Measurements from ENCODE around the gene C2orf81. TPM values are rescaled to one million over a fixed set of nuclear protein-coding genes. Genes with fewer than 3 reads are reported as not detected.

The C2orf81 gene
- total RNA-seq, 4 donors from 2014 or later, result 0.88 to 1.4 TPM; not detected in 2

DNA sequence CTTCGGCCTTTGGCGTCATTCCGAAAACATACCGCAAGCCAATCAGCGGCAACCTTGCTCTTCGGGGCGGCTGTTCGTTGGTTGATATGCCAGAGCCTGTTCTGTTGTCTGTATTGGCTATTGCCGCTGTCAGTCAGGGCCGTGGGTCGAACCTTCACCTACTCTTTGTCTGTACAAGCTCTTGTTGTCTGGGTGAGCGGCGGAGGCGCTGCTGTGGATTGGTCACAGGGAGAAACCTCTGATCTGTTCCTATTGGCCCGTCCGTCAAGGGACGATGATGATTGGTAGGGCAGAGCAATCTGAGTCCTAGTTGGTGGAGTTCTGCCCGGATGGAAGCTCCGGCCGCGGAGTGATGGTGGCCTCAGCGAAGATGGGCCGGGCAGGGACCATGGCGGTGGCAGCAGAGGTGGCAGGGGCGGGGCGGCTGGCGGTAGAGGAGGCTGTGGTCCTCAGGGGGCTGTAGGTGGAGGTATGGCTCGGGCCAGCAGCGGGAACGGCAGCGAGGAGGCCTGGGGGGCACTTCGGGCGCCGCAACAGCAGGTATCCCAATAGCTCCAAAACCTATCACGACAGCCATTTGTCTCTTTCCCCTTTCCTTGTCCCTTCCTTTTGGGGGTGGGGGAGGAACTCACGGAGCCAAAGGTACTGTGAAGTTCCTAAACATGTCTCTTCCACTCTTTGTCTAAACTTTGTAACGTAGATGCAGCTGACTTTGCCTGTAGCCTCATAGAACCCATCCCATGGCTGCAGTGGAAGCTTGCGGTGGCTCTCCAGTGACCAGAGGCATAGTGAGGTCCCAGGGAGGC, 36.9 kb upstream of the C2orf81 start, which contains the start of gene WBP1:
TSS of gene WBP1 (plus strand) at position 307 of the 806 bp plus-strand sequence. CDS start at position 472, 165 bp downstream.
- TF ChIP-seq, protein P1, sequence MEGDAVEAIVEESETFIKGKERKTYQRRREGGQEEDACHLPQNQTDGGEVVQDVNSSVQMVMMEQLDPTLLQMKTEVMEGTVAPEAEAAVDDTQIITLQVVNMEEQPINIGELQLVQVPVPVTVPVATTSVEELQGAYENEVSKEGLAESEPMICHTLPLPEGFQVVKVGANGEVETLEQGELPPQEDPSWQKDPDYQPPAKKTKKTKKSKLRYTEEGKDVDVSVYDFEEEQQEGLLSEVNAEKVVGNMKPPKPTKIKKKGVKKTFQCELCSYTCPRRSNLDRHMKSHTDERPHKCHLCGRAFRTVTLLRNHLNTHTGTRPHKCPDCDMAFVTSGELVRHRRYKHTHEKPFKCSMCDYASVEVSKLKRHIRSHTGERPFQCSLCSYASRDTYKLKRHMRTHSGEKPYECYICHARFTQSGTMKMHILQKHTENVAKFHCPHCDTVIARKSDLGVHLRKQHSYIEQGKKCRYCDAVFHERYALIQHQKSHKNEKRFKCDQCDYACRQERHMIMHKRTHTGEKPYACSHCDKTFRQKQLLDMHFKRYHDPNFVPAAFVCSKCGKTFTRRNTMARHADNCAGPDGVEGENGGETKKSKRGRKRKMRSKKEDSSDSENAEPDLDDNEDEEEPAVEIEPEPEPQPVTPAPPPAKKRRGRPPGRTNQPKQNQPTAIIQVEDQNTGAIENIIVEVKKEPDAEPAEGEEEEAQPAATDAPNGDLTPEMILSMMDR (IDR thresholded peaks at IDR 0.05; ENCODE audit: low read depth), result no peak

DNA sequence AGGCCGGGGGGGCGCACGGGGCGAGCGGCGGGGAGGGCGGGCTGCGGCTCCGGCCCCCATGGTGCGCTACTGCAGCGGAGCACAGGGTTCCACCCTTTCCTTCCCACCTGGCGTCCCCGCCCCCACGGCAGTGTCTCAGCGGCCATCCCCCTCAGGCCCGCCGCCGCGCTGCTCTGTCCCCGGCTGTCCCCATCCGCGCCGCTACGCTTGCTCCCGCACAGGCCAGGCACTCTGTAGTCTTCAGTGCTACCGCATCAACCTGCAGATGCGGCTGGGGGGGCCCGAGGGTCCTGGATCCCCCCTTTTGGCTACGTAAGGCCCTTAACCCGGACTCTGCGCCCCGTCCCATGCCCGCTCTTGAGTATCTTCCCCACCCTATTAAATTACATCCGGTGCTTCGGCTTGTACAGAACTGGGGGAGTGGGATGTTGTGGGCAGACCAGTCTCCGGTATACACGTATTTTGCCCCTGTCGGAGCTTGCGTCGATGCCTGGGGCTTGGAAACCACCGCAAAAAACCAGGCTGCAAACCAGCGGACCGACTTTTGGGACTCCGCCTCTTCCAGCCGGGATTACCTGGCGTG, 36.2 kb upstream of the C2orf81 start:
- TF ChIP-seq, protein P1 (IDR thresholded peaks at IDR 0.05; ENCODE audit: low read depth), result no peak

DNA sequence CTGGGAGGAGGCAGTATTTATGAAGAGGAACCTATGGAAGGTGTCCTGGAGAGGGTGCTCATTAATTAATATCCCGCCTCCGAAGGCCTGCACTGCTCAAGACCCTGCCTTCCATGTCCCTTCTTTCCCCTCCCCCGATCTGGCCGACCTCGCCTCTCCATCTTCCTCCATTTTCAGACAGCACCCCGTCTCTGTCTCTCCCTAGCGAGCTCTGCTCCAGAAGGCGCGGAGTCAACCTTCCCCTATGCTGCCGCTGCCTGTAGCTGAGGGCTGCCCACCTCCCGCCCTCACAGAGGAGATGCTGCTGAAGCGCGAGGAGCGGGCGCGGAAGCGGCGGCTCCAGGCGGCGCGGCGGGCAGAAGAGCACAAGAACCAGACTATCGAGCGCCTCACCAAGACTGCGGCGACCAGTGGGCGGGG, 35.7 kb upstream of the C2orf81 start:
- TF ChIP-seq, protein P1 (IDR thresholded peaks at IDR 0.05; ENCODE audit: low read depth), result no peak

DNA sequence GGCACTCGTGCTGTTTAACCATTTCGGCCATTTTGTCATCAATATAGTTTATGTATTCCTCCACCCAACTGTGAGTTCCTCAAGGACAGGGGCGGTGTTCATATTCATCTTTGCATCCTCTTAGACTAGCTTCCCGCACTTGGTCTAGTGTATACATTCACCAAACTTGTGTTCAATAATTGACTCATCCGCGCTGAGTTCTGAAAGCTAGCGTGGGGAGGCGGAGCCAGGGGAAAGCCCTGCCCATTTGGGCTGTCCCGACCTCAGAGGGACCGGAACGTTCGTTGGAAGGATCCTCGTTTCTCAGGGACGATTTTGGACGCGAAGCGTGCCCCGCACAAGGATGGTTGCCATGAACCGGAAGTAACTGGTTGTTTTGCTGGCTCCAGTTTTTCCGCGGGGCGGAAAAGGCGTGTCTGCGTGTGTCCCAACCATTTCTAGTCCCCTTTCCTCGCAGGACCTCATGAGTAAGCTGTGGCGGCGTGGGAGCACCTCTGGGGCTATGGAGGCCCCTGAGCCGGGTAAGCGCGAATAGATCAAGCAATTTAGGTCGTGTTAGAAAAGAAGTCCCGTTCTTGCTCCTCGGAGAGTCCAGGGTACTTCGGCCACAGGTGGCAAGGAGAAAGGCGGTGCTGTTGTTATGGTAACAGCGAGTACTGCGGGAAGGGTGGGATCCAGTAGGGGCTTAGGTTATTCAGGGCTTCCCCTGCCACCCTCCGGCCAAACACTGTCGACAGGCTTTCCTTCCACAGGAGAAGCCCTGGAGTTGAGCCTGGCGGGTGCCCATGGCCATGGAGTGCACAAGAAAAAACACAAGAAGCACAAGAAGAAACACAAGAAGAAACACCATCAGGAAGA, 33.5 kb upstream of the C2orf81 start, which contains the start of gene INO80B:
TSS of gene INO80B (plus strand) at position 434 of the 858 bp plus-strand sequence. CDS start at position 464, 30 bp downstream.
- TF ChIP-seq, protein P1 (IDR thresholded peaks at IDR 0.05; ENCODE audit: low read depth), result no peak

DNA sequence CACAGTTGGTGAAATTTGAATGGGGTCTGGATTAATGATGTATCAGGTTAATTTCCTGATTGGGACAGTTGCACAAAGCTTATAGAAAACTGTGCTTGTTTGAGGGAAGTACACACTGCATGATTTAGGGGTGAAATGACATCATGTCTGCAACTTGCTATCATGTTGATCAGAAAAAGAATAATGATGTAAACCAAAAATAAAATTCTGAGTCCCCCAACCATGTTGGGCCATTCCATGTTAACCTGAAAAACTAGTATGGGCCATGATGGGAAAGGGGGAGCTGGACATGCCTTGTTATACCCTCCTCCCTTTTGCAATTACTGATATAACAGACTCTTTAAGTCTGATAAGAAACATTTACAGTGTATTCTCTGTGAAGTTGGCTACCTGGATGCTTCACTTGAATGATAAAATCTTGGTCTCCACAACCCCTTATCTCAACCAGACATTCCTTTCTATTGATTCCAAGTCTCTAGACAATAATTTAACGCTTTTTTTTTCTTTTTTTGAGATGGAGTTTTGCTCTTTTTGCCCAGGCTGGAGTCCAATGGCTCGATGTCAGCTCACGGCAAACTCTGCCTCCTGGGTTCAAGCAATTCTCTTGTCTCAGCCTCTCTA, 29.3 kb upstream of the C2orf81 start:
- TF ChIP-seq, protein P1 (IDR thresholded peaks at IDR 0.05; ENCODE audit: low read depth), result no peak

DNA sequence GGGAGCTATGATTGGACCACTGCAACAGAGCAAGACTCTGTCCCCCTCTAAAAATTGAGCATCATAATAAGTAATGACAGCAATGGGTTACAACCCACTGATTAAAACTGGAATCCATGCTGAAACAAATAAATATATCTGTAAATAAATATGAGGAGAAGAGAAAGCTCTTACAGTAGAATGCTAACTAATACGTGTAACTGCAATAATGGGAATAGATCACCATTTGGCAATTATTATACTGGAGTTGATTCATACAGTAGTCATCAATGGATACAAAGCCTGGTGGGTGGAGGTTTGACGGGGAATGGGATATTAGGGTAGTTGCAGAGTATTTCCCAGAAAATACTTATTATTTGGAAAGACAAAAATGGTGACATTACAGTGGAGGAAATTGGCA, 27.4 kb upstream of the C2orf81 start:
- TF ChIP-seq, protein P1 (IDR thresholded peaks at IDR 0.05; ENCODE audit: low read depth), result no peak
